Caco-2 (cell line): ENCODE results near the gene LIMS2. TPM values are rescaled to one million over a fixed set of nuclear protein-coding genes. Genes with fewer than 3 reads are reported as not detected.

Experiments
- BruUV-seq: library from RNA; stranded (reverse); fragments of 400-500 nt; replicated peaks from 2 replicates; lab custom pipeline; 2021; lab: Mats Ljungman, UMichigan
- CTCF ChIA-PET: fragments of 300-600 bp; sonication (Branson Sonifier 250); formaldehyde crosslinking; loops from one replicate; lab custom pipeline; 2022; ENCODE audit warnings: antibody characterized with exemption; lab: Charles Lee
- POLR2A ChIA-PET: fragments of 300-600 bp; sonication (Branson Sonifier 250); formaldehyde crosslinking; loops from one replicate; lab custom pipeline; 2022; ENCODE audit warnings: antibody characterized with exemption; lab: Charles Lee
- DNase-seq, 2 experiments: peaks; one replicate each; pipeline versions ENCODE4 v3.0.0 to v3.0.0-alpha.2; 2020 to 2022
- H3K27me3 ChIP-seq: replicated peaks from 2 replicates; pipeline ENCODE4 v1.6.0; 2011; ENCODE audit warnings: low read length; ENCODE audit not compliant: control insufficient read depth, insufficient read depth
- H3K36me3 ChIP-seq: 2 replicates; pipeline ENCODE4 v1.5.1; 2011; ENCODE audit warnings: low read length; ENCODE audit not compliant: control insufficient read depth, insufficient read depth
- H3K4me1 ChIP-seq: fragments of 250-450 bp; sonication (Bioruptor Pico); 2 replicates; pipeline ENCODE4 v1.5.1; 2020; ENCODE audit warnings: mild to moderate bottlenecking
- H3K4me3 ChIP-seq: 2 replicates; pipeline ENCODE4 v1.5.1; 2011; ENCODE audit warnings: low read depth, mild to moderate bottlenecking, control low read depth, low read length
- H3K9me3 ChIP-seq: fragments of 250-450 bp; sonication (Bioruptor Pico); 2 replicates; pipeline ENCODE4 v1.5.1; 2020; ENCODE audit warnings: mild to moderate bottlenecking, moderate library complexity
- H3K27ac Mint-ChIP-seq: one replicate; pipeline ENCODE4 v1.8.0; 2022; ENCODE audit warnings: mixed read lengths; ENCODE audit not compliant: unreplicated experiment
- H3K27me3 Mint-ChIP-seq: one replicate; pipeline ENCODE4 v1.8.0; 2022; ENCODE audit warnings: mixed read lengths; ENCODE audit not compliant: insufficient read depth, unreplicated experiment
- H3K36me3 Mint-ChIP-seq: one replicate; pipeline ENCODE4 v1.8.0; 2022; ENCODE audit warnings: mild to moderate bottlenecking, mixed read lengths; ENCODE audit not compliant: insufficient read depth, unreplicated experiment
- H3K4me1 Mint-ChIP-seq: one replicate; pipeline ENCODE4 v1.8.0; 2022; ENCODE audit warnings: low read depth, mixed read lengths; ENCODE audit not compliant: unreplicated experiment
- H3K4me3 Mint-ChIP-seq: one replicate; pipeline ENCODE4 v1.8.0; 2022; ENCODE audit warnings: mild to moderate bottlenecking, moderate library complexity, mixed read lengths; ENCODE audit not compliant: unreplicated experiment
- H3K9me3 Mint-ChIP-seq: one replicate; pipeline ENCODE4 v1.8.0; 2022; ENCODE audit warnings: mixed read lengths; ENCODE audit not compliant: unreplicated experiment
- CTCF ChIP-seq, 2 experiments: fragments of 200-600 bp in 1 of 2; IDR thresholded peaks; 1 replicate in 1 of 2; 2 replicates in 1 of 2; pipeline versions ENCODE4 v1.5.1 to v1.8.0; 2011 to 2022; ENCODE audit warnings: antibody characterized with exemption in 1 of 2, control low read depth in 1 of 2, inconsistent platforms in 1 of 2, low read depth in 1 of 2, low read length in 1 of 2, mild to moderate bottlenecking in 1 of 2, moderate library complexity in 1 of 2; ENCODE audit not compliant: insufficient read depth in 1 of 2, severe bottlenecking in 1 of 2, unreplicated experiment in 1 of 2
- intact Hi-C: fragments of 100-400 bp; cut with micrococcal nuclease; formaldehyde crosslinking; loops from one replicate; pipeline ENCODE4 v1.10.0; 2022; ENCODE audit not compliant: unreplicated experiment
- total RNA-seq: library from RNA; stranded (reverse); gene quantifications from 2 replicates; pipeline ENCODE4 v1.2.3, GENCODE V29; 2022

Gene LIMS2
- total RNA-seq, 1 experiment from 2014 or later: 10.0 TPM

- Mint-ChIP-seq H3K27ac (no peak overlapping the region), H3K27me3 (no peaks in the 10 kb centered on the region), H3K36me3 (no peaks in the 10 kb centered on the region), H3K9me3 (no peaks in the 10 kb centered on the region), H3K4me1 (no peaks in the 10 kb centered on the region), H3K4me3 (no peak overlapping the region)
- H3K36me3 ChIP-seq: no peaks in the 10 kb centered on the region
- 0 out of 2 replicates have a peak, but pooled peaks cover 8% of the 10 kb centered on the region for H3K9me3 ChIP-seq
- H3K4me3 ChIP-seq: no peak overlapping the region
- ChIA-PET POLR2A (no interaction called here), CTCF (no interaction called here)
- no peaks in the 10 kb centered on the region; the same call in 1 of the 2 replicates for H3K27me3 ChIP-seq
- intact Hi-C loops: no loop called here
- peaks cover 6% of the 10 kb centered on the region; the same call in 1 of the 2 replicates for H3K4me1 ChIP-seq
- DNase-seq: no peak
- no peak for TF ChIP-seq CTCF (IDR thresholded peaks at IDR 0.05; ENCODE audit: insufficient read depth in 1 of 2, low read depth in 1 of 2, low read length in 1 of 2, severe bottlenecking in 1 of 2, unreplicated experiment in 1 of 2)
- no TSS peak for BruUV-seq
Observed at GRCh38 chr2:127670055-127670956, 5.0 kb downstream of the LIMS2 start.

GRCh38 chr2:127669056-127669455, 6.3 kb downstream of the LIMS2 start:
- H3K9me3 ChIP-seq: 0 out of 2 replicates have a peak, but pooled peaks cover 8% of the 10 kb centered on the region
- DNase-seq: no peak
- no TSS peak for BruUV-seq
- Mint-ChIP-seq H3K4me1 (no peaks in the 10 kb centered on the region), H3K9me3 (no peaks in the 10 kb centered on the region), H3K36me3 (no peaks in the 10 kb centered on the region), H3K4me3 (no peak overlapping the region), H3K27ac (no peak overlapping the region), H3K27me3 (no peaks in the 10 kb centered on the region)
- ChIA-PET POLR2A (no interaction called here), CTCF (no interaction called here)
- TF ChIP-seq CTCF (IDR thresholded peaks at IDR 0.05; ENCODE audit: insufficient read depth in 1 of 2, low read depth in 1 of 2, low read length in 1 of 2, severe bottlenecking in 1 of 2, unreplicated experiment in 1 of 2): no peak
- no peaks in the 10 kb centered on the region for H3K27me3 ChIP-seq
- no peak overlapping the region for H3K4me3 ChIP-seq
- peaks cover under 1% of the 10 kb centered on the region; the same call in 1 of the 2 replicates for H3K4me1 ChIP-seq
- intact Hi-C loops: no loop called here
- no peaks in the 10 kb centered on the region for H3K36me3 ChIP-seq

- Mint-ChIP-seq H3K4me3 (no peak overlapping the region), H3K36me3 (no peaks in the 10 kb centered on the region), H3K27ac (no peak overlapping the region), H3K4me1 (no peaks in the 10 kb centered on the region), H3K27me3 (no peaks in the 10 kb centered on the region), H3K9me3 (no peaks in the 10 kb centered on the region)
- Histone ChIP-seq H3K4me1 (peaks cover 10% of the 10 kb centered on the region), H3K27me3 (no peaks in the 10 kb centered on the region), H3K9me3 (0 out of 2 replicates have a peak, but pooled peaks cover 8% of the 10 kb centered on the region), H3K4me3 (no peak overlapping the region), H3K36me3 (no peaks in the 10 kb centered on the region)
- ChIA-PET POLR2A (no interaction called here), CTCF (interaction anchor here (0.9 kb wide), 1 partner anchor 10 kb away, joined by 3 read pairs; the partner anchor contains the start of gene LIMS2)
- intact Hi-C loops: no loop called here
- BruUV-seq: no TSS peak
- DNase-seq: no peak
- TF ChIP-seq CTCF (IDR thresholded peaks at IDR 0.05; ENCODE audit: insufficient read depth in 1 of 2, low read depth in 1 of 2, low read length in 1 of 2, severe bottlenecking in 1 of 2, unreplicated experiment in 1 of 2): no peak
Observed at GRCh38 chr2:127665267-127665893, 9.9 kb downstream of the LIMS2 start.
